ENCODE data around the gene RMI2.

Gene RMI2

DNA sequence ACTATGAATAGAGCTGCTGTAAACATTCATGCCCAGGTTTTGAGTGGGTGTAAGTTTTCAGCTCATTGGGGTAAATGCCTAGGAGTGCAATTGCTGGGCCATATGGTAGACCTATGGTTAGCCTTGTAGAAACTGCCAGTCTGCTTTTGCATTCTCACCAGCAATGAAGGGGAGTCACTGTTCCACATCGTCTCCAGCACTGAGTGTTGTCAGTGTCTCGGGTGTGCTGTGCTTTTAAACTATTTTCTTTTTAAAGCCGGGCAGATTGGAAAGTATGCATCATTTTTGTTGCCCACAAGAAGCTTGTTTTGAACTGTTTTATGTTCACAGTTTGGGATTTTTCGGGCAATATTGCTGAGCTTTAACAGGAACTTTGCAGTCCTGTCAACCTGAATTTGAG is 7.9 kb downstream of the RMI2 start:
- no peaks in the 10 kb centered on the region for H3K9me3 ChIP-seq (ENCODE audit: control insufficient read depth, insufficient read depth, low read length)
- H3K36me3 ChIP-seq (ENCODE audit: control insufficient read depth, insufficient read depth, low read length) = no peaks in the 10 kb centered on the region
- H3K27me3 ChIP-seq (ENCODE audit: control insufficient read depth, insufficient read depth, low read length) = no peaks in the 10 kb centered on the region
- H3K9ac ChIP-seq (ENCODE audit: low read depth, low read length) = no peak overlapping the region
- peaks cover 5% of the 10 kb centered on the region for H3K4me1 ChIP-seq (ENCODE audit: control insufficient read depth, insufficient read depth, low read length)
- H3K4me3 ChIP-seq (ENCODE audit: low read depth, low read length) = no peak overlapping the region

DNA sequence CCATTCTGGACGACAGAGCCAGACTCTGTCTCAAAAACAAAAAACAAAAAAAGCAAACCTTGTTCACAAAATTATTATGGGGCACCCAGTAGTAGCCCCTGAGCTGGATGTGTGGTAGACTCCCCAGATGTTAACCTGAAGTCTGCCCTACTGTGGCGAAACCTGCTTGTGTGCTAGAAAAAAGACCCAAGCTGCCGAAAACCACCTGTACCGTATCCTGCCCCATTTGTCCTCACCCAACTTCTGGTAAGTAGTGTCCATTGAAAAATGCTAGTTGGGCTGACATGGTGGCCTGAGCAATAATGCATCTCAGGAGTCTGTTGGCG is 9.1 kb downstream of the RMI2 start:
- H3K4me1 ChIP-seq (ENCODE audit: control insufficient read depth, insufficient read depth, low read length) = peaks cover 1% of the 10 kb centered on the region
- no peaks in the 10 kb centered on the region for H3K9me3 ChIP-seq (ENCODE audit: control insufficient read depth, insufficient read depth, low read length)
- H3K27me3 ChIP-seq (ENCODE audit: control insufficient read depth, insufficient read depth, low read length) = no peaks in the 10 kb centered on the region
- H3K36me3 ChIP-seq (ENCODE audit: control insufficient read depth, insufficient read depth, low read length) = no peaks in the 10 kb centered on the region
- H3K4me3 ChIP-seq (ENCODE audit: low read depth, low read length) = no peak overlapping the region
- no peak overlapping the region for H3K9ac ChIP-seq (ENCODE audit: low read depth, low read length)

DNA sequence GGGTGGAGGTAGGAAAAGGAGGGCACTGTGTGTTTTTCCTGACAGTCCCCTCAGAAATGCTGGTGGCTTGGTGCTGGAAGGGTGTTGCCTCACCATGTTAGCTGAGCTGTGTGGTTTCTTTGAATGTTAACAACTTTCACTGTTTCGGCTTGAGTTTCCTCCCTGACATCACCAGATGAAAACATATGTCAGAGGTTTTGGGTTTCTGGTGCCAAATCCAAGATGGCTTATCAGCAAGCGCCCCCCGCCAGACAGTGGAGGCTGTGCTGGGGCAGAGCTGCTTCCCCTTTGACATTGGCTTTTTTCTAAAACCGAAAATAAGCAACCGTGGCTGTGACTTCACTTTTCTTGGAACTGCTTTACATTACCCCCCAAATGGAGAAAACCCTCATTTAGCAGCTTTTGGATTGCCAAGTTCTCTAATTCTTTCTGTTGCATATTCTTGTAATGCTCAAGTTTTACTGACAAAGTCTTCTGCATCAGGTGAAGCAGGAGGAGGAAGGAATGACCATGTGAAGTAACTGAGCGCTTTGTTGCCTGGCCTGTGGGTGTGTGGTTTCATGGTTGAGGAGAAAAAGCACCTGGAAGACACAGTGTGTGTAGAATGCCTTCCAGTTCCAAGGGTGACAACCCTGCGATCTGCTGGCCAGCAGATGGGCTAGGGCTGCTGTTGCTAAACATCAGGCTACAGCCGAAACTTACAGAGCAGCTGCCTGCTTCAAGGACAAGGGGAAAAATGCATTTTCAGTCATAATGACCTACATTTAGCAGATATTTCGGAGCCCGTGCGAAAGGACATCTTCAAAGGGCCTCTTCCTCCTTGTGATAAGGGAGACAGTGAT is 9.7 kb downstream of the RMI2 start:
- Histone ChIP-seq H3K4me3 (ENCODE audit: low read depth, low read length) (no peak overlapping the region), H3K36me3 (ENCODE audit: control insufficient read depth, insufficient read depth, low read length) (no peaks in the 10 kb centered on the region), H3K9ac (ENCODE audit: low read depth, low read length) (peak overlapping the region; percentile 17), H3K27me3 (ENCODE audit: control insufficient read depth, insufficient read depth, low read length) (no peaks in the 10 kb centered on the region), H3K4me1 (ENCODE audit: control insufficient read depth, insufficient read depth, low read length) (no peaks in the 10 kb centered on the region), H3K9me3 (ENCODE audit: control insufficient read depth, insufficient read depth, low read length) (no peaks in the 10 kb centered on the region)

DNA sequence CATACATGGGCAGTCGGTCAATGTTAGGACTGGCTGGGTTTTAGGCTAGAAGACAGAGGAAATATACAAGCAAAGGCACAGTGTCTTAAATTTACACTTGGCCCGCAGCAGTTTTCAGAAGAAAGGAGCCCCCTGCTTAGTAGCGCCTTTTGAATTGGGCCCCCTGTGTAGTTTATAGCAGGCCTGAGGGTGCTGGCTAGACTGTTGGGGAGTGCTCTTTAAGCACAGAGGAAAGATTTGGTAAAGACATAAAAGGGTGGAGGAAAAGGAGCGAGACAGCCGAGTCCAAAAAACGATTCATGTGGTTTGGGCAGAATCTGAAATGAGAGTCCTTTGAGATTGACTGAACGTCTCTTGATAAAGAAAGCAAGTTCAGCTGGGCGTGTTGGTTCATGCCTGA is 10.6 kb downstream of the RMI2 start:
- Histone ChIP-seq H3K4me3 (ENCODE audit: low read depth, low read length) (no peak overlapping the region), H3K36me3 (ENCODE audit: control insufficient read depth, insufficient read depth, low read length) (no peaks in the 10 kb centered on the region), H3K4me1 (ENCODE audit: control insufficient read depth, insufficient read depth, low read length) (no peaks in the 10 kb centered on the region), H3K9me3 (ENCODE audit: control insufficient read depth, insufficient read depth, low read length) (no peaks in the 10 kb centered on the region), H3K9ac (ENCODE audit: low read depth, low read length) (no peak overlapping the region), H3K27me3 (ENCODE audit: control insufficient read depth, insufficient read depth, low read length) (no peaks in the 10 kb centered on the region)

DNA sequence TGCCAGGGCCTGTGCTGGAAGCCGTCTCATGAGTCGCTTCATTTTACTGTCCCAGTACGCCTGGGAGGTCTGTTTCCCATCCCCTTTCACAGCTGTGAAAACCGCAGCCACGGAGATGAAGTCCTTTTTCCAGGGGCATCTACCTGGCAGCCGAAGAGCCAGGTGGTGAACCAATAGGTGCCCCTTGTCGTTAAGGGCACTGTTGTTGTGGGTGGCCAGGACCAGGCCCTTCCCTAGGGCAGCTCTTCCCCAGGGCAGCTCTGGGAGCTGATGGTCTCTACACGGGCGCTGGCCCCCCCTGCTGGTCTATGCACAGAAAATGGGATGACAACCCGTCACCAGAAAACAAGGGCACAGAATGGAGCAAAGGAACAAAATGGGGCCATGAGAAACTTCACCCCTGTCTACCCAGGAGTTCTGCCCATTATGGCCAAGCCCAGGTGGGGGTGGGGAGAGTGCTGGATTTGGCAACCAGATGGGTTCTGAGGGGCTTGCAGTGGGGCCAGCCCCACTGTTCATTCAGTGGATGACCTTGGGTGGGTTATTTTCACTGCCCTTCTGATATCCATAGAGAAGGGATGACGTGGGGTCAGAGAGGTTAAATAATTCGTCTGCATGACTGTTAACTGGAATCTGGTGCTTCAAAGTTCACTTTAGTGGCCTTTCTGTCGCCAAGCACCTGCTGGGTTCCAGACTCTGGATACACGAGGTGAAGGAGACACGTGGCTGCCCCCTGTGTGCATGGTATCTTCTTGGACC is 11.5 kb downstream of the RMI2 start:
- Histone ChIP-seq H3K9me3 (ENCODE audit: control insufficient read depth, insufficient read depth, low read length) (no peaks in the 10 kb centered on the region), H3K36me3 (ENCODE audit: control insufficient read depth, insufficient read depth, low read length) (no peaks in the 10 kb centered on the region), H3K9ac (ENCODE audit: low read depth, low read length) (no peak overlapping the region), H3K4me3 (ENCODE audit: low read depth, low read length) (no peak overlapping the region), H3K27me3 (ENCODE audit: control insufficient read depth, insufficient read depth, low read length) (no peaks in the 10 kb centered on the region), H3K4me1 (ENCODE audit: control insufficient read depth, insufficient read depth, low read length) (no peaks in the 10 kb centered on the region)

DNA sequence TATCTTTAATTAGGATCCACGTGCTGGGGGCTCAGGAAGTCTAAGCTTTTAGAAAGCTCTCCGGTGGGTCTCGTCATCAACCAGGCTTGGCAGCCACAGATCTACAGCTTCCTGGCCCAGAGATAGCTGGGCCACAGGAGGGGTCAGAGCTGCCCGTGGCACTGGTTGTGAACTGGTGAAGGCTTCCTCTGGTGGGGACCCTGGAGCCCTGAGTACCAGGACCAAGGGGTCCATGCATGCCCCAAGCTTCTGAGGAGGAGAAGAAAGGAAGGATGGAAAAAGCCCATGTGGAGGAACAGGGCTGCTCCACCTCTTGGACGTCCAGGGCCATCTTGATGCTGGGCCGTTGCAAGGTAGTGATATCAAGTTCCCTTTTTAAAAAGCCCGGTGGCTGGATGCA is 13.3 kb downstream of the RMI2 start:
- Histone ChIP-seq H3K36me3 (ENCODE audit: control insufficient read depth, insufficient read depth, low read length) (no peaks in the 10 kb centered on the region), H3K4me3 (ENCODE audit: low read depth, low read length) (no peak overlapping the region), H3K27me3 (ENCODE audit: control insufficient read depth, insufficient read depth, low read length) (no peaks in the 10 kb centered on the region), H3K9me3 (ENCODE audit: control insufficient read depth, insufficient read depth, low read length) (no peaks in the 10 kb centered on the region), H3K9ac (ENCODE audit: low read depth, low read length) (no peak overlapping the region), H3K4me1 (ENCODE audit: control insufficient read depth, insufficient read depth, low read length) (no peaks in the 10 kb centered on the region)

DNA sequence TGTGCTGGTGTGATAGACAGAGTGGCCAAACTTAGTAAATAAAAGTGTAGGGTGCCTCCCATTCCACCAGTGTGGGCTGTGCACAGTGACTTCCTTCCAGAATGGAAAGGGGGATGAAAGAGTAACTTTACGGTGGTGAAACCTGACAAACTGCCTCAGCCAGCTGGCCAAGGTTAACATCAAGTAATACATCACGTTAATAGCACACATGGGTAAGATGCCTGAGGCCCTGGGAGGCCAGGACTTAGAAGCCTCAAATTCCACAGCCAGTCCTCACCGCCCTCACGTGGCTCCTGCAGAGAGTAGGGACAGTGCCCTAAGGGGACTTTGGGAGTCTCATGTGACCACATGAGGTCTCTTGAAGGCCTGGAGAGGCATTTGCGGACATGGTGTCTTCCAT is 14.1 kb downstream of the RMI2 start:
- no peaks in the 10 kb centered on the region for H3K9me3 ChIP-seq (ENCODE audit: control insufficient read depth, insufficient read depth, low read length)
- no peaks in the 10 kb centered on the region for H3K36me3 ChIP-seq (ENCODE audit: control insufficient read depth, insufficient read depth, low read length)
- H3K4me3 ChIP-seq (ENCODE audit: low read depth, low read length) = no peak overlapping the region
- H3K9ac ChIP-seq (ENCODE audit: low read depth, low read length) = no peak overlapping the region
- no peaks in the 10 kb centered on the region for H3K4me1 ChIP-seq (ENCODE audit: control insufficient read depth, insufficient read depth, low read length)
- no peaks in the 10 kb centered on the region for H3K27me3 ChIP-seq (ENCODE audit: control insufficient read depth, insufficient read depth, low read length)

DNA sequence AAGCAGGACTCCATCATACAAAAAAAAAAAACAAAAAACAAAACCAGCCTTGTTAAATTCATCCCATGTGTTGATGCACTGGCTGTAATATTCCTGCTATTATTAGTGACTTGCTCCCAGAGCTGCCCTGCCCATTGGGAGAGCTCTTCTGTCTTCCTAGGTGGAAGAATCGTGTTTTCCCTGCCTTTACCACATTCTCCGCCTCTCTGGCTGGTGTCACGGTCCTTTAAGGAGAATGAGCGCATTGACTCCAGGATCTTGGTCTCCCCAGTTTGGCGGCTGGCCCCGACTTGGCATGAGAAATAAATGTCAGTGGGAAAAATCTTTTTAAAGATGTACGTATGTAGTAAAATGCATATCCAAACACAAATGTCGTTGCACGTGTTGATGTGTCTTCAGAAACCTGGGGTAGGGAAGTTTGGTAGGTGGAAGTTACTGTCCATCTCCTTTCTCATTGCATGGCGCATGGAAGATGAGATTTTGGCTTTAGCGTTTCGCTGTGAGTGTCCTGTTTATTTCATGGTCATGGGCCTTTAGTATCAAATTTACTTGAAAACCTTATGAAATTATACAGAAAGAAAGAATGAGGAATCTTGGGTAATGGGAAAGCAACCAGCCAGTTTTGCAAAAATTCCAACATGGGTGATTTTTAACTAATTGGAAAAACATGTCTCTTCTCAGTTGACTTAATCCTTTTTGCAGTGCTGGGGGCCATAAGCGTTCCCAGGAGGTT is 15.5 kb downstream of the RMI2 start:
- no peak overlapping the region for H3K4me3 ChIP-seq (ENCODE audit: low read depth, low read length)
- H3K4me1 ChIP-seq (ENCODE audit: control insufficient read depth, insufficient read depth, low read length) = peaks cover 3% of the 10 kb centered on the region
- H3K27me3 ChIP-seq (ENCODE audit: control insufficient read depth, insufficient read depth, low read length) = no peaks in the 10 kb centered on the region
- no peaks in the 10 kb centered on the region for H3K36me3 ChIP-seq (ENCODE audit: control insufficient read depth, insufficient read depth, low read length)
- no peak overlapping the region for H3K9ac ChIP-seq (ENCODE audit: low read depth, low read length)
- H3K9me3 ChIP-seq (ENCODE audit: control insufficient read depth, insufficient read depth, low read length) = no peaks in the 10 kb centered on the region

DNA sequence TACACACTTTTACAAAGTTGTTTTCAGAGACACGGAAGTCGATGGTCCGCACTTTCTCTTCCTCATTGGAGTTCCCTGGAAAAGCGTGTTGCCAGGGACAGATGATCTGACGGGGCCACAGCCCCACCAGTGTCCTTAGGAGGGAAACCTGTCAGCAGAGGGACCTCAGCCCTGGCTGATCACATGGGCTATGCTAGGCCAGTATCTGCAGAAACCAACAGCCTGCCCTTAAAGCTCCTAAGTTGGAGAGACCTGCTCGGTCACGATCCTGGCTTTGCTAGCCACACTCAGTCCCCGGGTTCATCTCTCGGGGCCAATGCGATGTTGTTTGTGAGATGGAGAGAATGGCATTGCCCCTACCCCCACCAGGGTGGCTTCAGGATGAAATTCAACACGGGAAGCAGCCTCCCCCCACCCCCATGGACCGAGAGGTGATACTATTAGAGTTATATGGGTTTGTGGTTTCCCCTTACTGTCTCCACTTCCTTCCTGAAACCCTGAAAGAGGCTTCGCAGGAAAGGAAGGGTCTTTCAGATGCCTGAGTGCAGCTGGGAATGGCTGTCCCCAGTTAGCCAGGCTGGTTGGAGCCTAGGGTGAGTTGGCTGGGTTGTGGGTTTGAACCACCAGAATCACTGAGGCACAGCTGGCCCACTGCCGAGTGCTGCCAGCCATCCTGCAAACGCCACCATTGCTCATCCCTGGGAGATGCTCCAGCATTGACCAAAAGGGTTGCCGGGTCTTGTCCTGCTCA is 16.6 kb downstream of the RMI2 start:
- Histone ChIP-seq H3K9ac (ENCODE audit: low read depth, low read length) (no peak overlapping the region), H3K9me3 (ENCODE audit: control insufficient read depth, insufficient read depth, low read length) (no peaks in the 10 kb centered on the region), H3K4me1 (ENCODE audit: control insufficient read depth, insufficient read depth, low read length) (peaks cover 3% of the 10 kb centered on the region), H3K27me3 (ENCODE audit: control insufficient read depth, insufficient read depth, low read length) (no peaks in the 10 kb centered on the region), H3K4me3 (ENCODE audit: low read depth, low read length) (no peak overlapping the region), H3K36me3 (ENCODE audit: control insufficient read depth, insufficient read depth, low read length) (no peaks in the 10 kb centered on the region)

DNA sequence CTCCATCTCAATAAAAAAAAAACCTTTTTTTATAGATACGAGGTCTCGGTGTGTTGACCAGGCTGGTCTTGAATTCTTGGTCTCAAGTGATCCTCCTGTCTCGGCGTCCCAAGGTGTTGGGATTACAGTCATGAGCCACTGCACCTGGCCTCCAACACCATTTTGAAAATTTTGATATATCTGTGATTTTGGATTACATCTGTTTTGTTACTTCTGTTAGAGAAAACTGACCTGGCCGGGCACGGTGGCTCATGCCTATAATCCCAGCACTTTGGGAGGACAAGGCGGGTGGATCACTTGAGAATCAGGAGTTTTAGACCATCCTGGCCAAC is 18.6 kb downstream of the RMI2 start:
- Histone ChIP-seq H3K9ac (ENCODE audit: low read depth, low read length) (no peak overlapping the region), H3K4me3 (ENCODE audit: low read depth, low read length) (no peak overlapping the region), H3K4me1 (ENCODE audit: control insufficient read depth, insufficient read depth, low read length) (peaks cover 3% of the 10 kb centered on the region), H3K9me3 (ENCODE audit: control insufficient read depth, insufficient read depth, low read length) (no peaks in the 10 kb centered on the region), H3K36me3 (ENCODE audit: control insufficient read depth, insufficient read depth, low read length) (no peaks in the 10 kb centered on the region), H3K27me3 (ENCODE audit: control insufficient read depth, insufficient read depth, low read length) (no peaks in the 10 kb centered on the region)

DNA sequence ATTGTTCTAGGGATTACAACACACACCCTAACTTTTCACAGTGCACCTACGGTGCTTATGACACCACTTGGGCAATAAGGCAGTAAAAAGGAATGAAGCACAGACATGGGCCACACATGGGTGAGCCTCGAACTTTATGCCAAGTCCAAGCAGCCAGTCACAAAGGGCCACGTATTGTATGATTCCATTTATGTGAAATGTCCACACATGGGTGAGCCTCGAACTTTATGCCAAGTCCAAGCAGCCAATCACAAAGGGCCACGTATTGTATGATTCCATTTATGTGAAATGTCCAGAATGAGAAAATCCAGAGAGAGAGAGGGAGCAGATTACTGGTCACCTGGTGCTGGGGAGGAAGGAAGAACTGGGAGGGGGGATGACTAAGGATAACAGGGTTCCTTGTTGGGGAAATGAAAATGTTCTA is 22.2 kb downstream of the RMI2 start:
- Histone ChIP-seq H3K36me3 (ENCODE audit: control insufficient read depth, insufficient read depth, low read length) (no peaks in the 10 kb centered on the region), H3K4me3 (ENCODE audit: low read depth, low read length) (no peak overlapping the region), H3K4me1 (ENCODE audit: control insufficient read depth, insufficient read depth, low read length) (peaks cover 6% of the 10 kb centered on the region), H3K27me3 (ENCODE audit: control insufficient read depth, insufficient read depth, low read length) (no peaks in the 10 kb centered on the region), H3K9me3 (ENCODE audit: control insufficient read depth, insufficient read depth, low read length) (no peaks in the 10 kb centered on the region), H3K9ac (ENCODE audit: low read depth, low read length) (no peak overlapping the region)

Measured in iPS-15b (cell line).